Measurements from ENCODE around the gene CCDC102B. TPM values are rescaled to one million over a fixed set of nuclear protein-coding genes. Genes with fewer than 3 reads are reported as not detected.

The CCDC102B gene
- total and polyA plus RNA-seq, 12 donors = 2.7 to 16.7 (median 8.6) TPM

GRCh38 chr18:68854786-68855391, 57.0 kb downstream of the CCDC102B start:
- Histone ChIP-seq H3K27ac (no peak overlapping the region), H3K27me3 (no peaks in the 10 kb centered on the region), H3K9me3 (replicated peaks in 1 of 3) (no peaks in the 10 kb centered on the region), H3K36me3 (replicated peaks in 1 of 2) (no peaks in the 10 kb centered on the region), H3K4me3 (no peak overlapping the region), H3K4me1 (replicated peaks in 1 of 2) (no peaks in the 10 kb centered on the region)
- TF ChIP-seq CTCF (IDR thresholded peaks at IDR 0.05) (no peak), POLR2A (IDR thresholded peaks at IDR 0.05) (no peak)
- no peak for DNase-seq
- 61 to 70% (median 67%) methylated on average over 4 of the region's 4 CpGs for WGBS, 4 donors
- intact Hi-C loops (cut with DNase I) = no loop called here

GRCh38 chr18:68855491-68855890, 57.6 kb downstream of the CCDC102B start:
- H3K27ac ChIP-seq = no peak overlapping the region

DNA sequence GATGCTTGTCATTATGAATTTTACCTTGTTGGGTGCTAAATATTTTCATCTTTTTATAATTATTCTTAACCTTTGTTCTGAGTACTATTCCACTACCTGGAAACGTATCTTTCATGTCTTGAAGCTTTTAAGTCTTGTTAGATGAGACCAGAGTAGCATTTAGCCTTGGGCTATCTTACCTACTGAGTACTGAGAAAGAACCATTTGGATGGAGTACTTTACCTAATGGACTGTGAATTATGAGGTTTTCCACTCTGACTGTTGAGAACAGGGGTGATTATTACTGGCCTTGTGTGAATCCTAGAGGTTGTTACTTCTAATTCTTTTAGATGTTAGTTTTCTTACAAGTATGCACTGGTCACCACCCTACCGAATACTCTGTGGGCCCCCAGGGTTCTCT, 63.5 kb downstream of the CCDC102B start:
- TF ChIP-seq CTCF (IDR thresholded peaks at IDR 0.05) (no peak), POLR2A (IDR thresholded peaks at IDR 0.05) (no peak)
- Histone ChIP-seq H3K36me3 (replicated peaks in 1 of 2) (no peaks in the 10 kb centered on the region), H3K9me3 (replicated peaks in 1 of 3) (peaks cover 0 to 9% (median 0%) of the 10 kb centered on the region in 3 donors), H3K4me3 (no peak overlapping the region), H3K27ac (no peak overlapping the region), H3K4me1 (replicated peaks in 1 of 2) (no peaks in the 10 kb centered on the region), H3K27me3 (no peaks in the 10 kb centered on the region)
- intact Hi-C loops (cut with DNase I) = no loop called here
- DNase-seq = no peak
- WGBS, 4 donors = 71 to 80% (median 75%) methylated on average over 2 of the region's 2 CpGs

More at GRCh38 chr18:68855491-68855890, 57.6 kb downstream of the CCDC102B start:
- intact Hi-C loops (cut with DNase I) = no loop called here
- no peaks in the 10 kb centered on the region for H3K4me1 ChIP-seq (replicated peaks in 1 of 2)
- no peaks in the 10 kb centered on the region for H3K27me3 ChIP-seq
- H3K36me3 ChIP-seq (replicated peaks in 1 of 2) = no peaks in the 10 kb centered on the region
- TF ChIP-seq POLR2A (IDR thresholded peaks at IDR 0.05) (no peak), CTCF (IDR thresholded peaks at IDR 0.05) (no peak)
- no peaks in the 10 kb centered on the region for H3K9me3 ChIP-seq (replicated peaks in 1 of 3)
- no peak overlapping the region for H3K4me3 ChIP-seq
- no peak for DNase-seq

GRCh38 chr18:68865021-68865420, 67.1 kb downstream of the CCDC102B start:
- 48 to 70% (median 61%) methylated on average over 2 of the region's 2 CpGs for WGBS, 4 donors
- intact Hi-C loops (cut with DNase I) = no loop called here

More at GRCh38 chr18:68865021-68865420, 67.1 kb downstream of the CCDC102B start:
- Histone ChIP-seq H3K4me1 (replicated peaks in 1 of 2) (no peaks in the 10 kb centered on the region), H3K27ac (no peak overlapping the region), H3K27me3 (no peaks in the 10 kb centered on the region), H3K4me3 (no peak overlapping the region), H3K36me3 (replicated peaks in 1 of 2) (no peaks in the 10 kb centered on the region), H3K9me3 (replicated peaks in 1 of 3) (peaks cover 0 to 9% (median 0%) of the 10 kb centered on the region in 3 donors)
- DNase-seq = no peak
- TF ChIP-seq POLR2A (IDR thresholded peaks at IDR 0.05) (no peak), CTCF (IDR thresholded peaks at IDR 0.05) (no peak)
